ENCODE measurements around the gene SEMA5A. TPM values are rescaled to one million over a fixed set of nuclear protein-coding genes. Genes with fewer than 3 reads are reported as not detected.

Gene SEMA5A
- total RNA-seq, 1 donor from 2014 or later, result 31.1 TPM

DNA sequence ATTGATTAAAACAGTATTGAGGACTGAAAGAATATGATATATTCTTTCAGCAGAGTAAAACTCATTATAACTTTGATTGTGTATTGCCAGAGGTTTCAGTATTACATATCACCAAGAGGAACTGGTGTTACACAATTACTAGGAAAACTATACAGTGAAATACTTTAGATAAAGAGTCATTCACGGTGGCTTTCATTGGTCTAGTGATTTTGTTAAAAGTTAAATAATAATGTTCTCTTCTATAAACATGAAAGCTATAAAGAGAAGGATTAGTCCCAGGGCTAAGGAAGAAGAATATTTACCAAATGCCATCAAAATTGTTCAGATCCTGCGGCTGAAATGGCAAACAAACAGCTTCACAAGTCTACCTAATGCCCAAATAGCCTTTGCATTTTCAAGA, 306.2 kb downstream of the SEMA5A start:
- TF ChIP-seq, protein P1, sequence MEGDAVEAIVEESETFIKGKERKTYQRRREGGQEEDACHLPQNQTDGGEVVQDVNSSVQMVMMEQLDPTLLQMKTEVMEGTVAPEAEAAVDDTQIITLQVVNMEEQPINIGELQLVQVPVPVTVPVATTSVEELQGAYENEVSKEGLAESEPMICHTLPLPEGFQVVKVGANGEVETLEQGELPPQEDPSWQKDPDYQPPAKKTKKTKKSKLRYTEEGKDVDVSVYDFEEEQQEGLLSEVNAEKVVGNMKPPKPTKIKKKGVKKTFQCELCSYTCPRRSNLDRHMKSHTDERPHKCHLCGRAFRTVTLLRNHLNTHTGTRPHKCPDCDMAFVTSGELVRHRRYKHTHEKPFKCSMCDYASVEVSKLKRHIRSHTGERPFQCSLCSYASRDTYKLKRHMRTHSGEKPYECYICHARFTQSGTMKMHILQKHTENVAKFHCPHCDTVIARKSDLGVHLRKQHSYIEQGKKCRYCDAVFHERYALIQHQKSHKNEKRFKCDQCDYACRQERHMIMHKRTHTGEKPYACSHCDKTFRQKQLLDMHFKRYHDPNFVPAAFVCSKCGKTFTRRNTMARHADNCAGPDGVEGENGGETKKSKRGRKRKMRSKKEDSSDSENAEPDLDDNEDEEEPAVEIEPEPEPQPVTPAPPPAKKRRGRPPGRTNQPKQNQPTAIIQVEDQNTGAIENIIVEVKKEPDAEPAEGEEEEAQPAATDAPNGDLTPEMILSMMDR (IDR thresholded peaks at IDR 0.05; ENCODE audit: unreplicated experiment), result no peak
- Mint-ChIP-seq H3K27ac (ENCODE audit: unreplicated experiment) (no peak overlapping the region), H3K9me3 (ENCODE audit: unreplicated experiment) (no peaks in the 10 kb centered on the region), H3K36me3 (ENCODE audit: low read depth, unreplicated experiment) (no peaks in the 10 kb centered on the region), H3K27me3 (ENCODE audit: unreplicated experiment) (no peaks in the 10 kb centered on the region), H3K4me1 (ENCODE audit: unreplicated experiment) (no peaks in the 10 kb centered on the region), H3K4me3 (ENCODE audit: unreplicated experiment) (no peak overlapping the region)
- no peak for DNase-seq (ENCODE audit: low spot score)

DNA sequence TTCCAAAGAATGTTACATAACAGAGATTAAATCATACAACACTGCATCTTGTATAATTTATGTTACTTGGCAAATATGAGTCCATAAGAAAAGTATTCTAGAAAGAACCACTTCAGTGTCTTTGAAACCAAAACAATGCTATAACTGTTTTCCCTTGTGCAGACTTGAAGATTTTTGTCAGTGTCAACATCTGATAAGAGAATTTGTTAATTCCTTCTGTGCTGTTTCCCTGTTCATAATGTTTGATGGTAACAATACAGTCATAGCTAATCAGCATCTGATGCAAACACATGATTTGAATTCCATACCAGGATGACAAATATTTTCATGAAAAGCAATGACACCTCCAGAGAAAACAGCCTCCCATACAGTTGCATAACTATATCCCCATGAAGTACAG, 306.8 kb downstream of the SEMA5A start:
- DNase-seq (ENCODE audit: low spot score), result no peak
- Mint-ChIP-seq H3K4me1 (ENCODE audit: unreplicated experiment) (no peaks in the 10 kb centered on the region), H3K4me3 (ENCODE audit: unreplicated experiment) (no peak overlapping the region), H3K27me3 (ENCODE audit: unreplicated experiment) (no peaks in the 10 kb centered on the region), H3K36me3 (ENCODE audit: low read depth, unreplicated experiment) (no peaks in the 10 kb centered on the region), H3K27ac (ENCODE audit: unreplicated experiment) (no peak overlapping the region), H3K9me3 (ENCODE audit: unreplicated experiment) (no peaks in the 10 kb centered on the region)
- TF ChIP-seq, protein P1 (IDR thresholded peaks at IDR 0.05; ENCODE audit: unreplicated experiment), result no peak

DNA sequence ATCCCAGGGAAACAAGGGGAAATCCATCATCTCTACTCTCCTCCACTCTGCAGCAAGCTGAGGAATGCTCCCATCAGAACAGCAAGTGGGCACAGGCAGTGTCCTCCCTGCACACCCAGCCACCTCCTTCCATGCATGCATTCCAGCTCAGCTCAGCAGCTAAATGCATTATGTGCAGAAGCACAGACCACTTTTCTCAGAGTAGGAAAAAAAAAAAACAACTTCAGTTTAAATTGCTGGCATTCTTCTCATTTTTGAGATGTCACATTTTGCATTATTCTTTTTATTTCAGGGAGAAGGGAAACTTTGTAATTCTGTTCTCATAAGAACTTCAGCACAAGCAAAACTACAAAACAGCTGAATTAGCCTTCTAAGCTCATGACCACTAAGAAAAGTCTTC, 312.2 kb downstream of the SEMA5A start:
- no peaks in the 10 kb centered on the region for H3K9me3 Mint-ChIP-seq (ENCODE audit: unreplicated experiment)
- DNase-seq (ENCODE audit: low spot score), result no peak
- H3K27ac Mint-ChIP-seq (ENCODE audit: unreplicated experiment), result no peak overlapping the region
- no peaks in the 10 kb centered on the region for H3K27me3 Mint-ChIP-seq (ENCODE audit: unreplicated experiment)
- TF ChIP-seq, protein P1 (IDR thresholded peaks at IDR 0.05; ENCODE audit: unreplicated experiment), result no peak
- no peaks in the 10 kb centered on the region for H3K36me3 Mint-ChIP-seq (ENCODE audit: low read depth, unreplicated experiment)
- no peak overlapping the region for H3K4me3 Mint-ChIP-seq (ENCODE audit: unreplicated experiment)
- peaks cover 12% of the 10 kb centered on the region for H3K4me1 Mint-ChIP-seq (ENCODE audit: unreplicated experiment)

DNA sequence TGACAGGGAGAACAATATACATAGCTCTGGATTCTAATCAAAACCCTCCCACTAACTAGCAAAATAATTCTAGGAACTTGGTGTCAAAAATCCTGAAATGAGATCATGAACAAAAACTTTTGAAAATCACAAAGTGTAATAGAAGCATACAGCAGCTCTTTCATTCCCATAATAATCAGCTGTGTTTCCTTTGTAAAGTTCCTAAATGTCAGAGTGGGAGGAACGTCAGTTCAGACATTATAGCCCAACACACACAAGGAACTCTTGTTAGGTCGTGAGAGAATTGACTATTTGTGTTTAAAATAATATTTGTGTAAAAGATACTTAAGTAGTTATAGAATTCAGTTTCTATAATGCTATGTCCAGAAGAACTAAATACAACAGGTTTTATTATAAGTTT, 312.8 kb downstream of the SEMA5A start:
- DNase-seq (ENCODE audit: low spot score), result no peak
- Mint-ChIP-seq H3K9me3 (ENCODE audit: unreplicated experiment) (no peaks in the 10 kb centered on the region), H3K27ac (ENCODE audit: unreplicated experiment) (no peak overlapping the region), H3K36me3 (ENCODE audit: low read depth, unreplicated experiment) (peaks cover 5% of the 10 kb centered on the region), H3K4me3 (ENCODE audit: unreplicated experiment) (no peak overlapping the region), H3K4me1 (ENCODE audit: unreplicated experiment) (peaks cover 19% of the 10 kb centered on the region), H3K27me3 (ENCODE audit: unreplicated experiment) (no peaks in the 10 kb centered on the region)
- TF ChIP-seq, protein P1 (IDR thresholded peaks at IDR 0.05; ENCODE audit: unreplicated experiment), result no peak

DNA sequence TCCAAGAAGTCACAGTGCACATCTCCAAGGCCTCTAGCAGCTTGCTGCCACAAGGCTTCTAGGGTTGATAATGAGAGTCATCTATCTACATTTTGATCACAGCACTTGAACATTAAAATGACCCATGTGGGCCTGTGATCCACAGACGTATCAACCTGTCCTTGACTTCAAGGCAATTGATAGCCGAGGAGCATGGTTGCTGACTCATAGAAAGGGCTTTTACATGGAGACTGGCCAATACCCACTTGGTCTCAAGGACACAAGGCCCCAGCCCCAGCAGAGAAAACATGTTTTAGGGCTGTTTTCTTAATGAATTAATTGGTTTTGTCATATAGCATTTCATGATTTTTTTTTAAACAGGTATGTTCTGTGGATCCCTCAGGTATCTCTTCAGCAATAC, 314.0 kb downstream of the SEMA5A start:
- peaks cover 20% of the 10 kb centered on the region for H3K4me1 Mint-ChIP-seq (ENCODE audit: unreplicated experiment)
- no peak for DNase-seq (ENCODE audit: low spot score)
- TF ChIP-seq, protein P1 (IDR thresholded peaks at IDR 0.05; ENCODE audit: unreplicated experiment), result no peak
- H3K27ac Mint-ChIP-seq (ENCODE audit: unreplicated experiment), result no peak overlapping the region
- H3K27me3 Mint-ChIP-seq (ENCODE audit: unreplicated experiment), result no peaks in the 10 kb centered on the region
- H3K9me3 Mint-ChIP-seq (ENCODE audit: unreplicated experiment), result no peaks in the 10 kb centered on the region
- H3K4me3 Mint-ChIP-seq (ENCODE audit: unreplicated experiment), result no peak overlapping the region
- peaks cover 5% of the 10 kb centered on the region for H3K36me3 Mint-ChIP-seq (ENCODE audit: low read depth, unreplicated experiment)
